Fibroblast of lung (primary cell): ENCODE results near the gene STXBP5. TPM values are rescaled to one million over a fixed set of nuclear protein-coding genes. Genes with fewer than 3 reads are reported as not detected.

Experiments used
- DNase-seq, 2 donors: peaks; one replicate each; pipeline versions ENCODE4 v3.0.0 to v3.0.0-alpha.2; 2010; ENCODE audit warnings: low read depth in 2 of 2
- H2AFZ ChIP-seq: 2 replicates; pipeline ENCODE4 v1.5.1; 2012; ENCODE audit warnings: low read length, control low read depth, inconsistent platforms
- H3K27ac ChIP-seq: 2 replicates; pipeline ENCODE4 v1.5.1; 2011; ENCODE audit warnings: low read length, control low read depth; ENCODE audit not compliant: insufficient read depth
- H3K27me3 ChIP-seq: 2 replicates; pipeline ENCODE4 v1.5.1; 2011; ENCODE audit warnings: mild to moderate bottlenecking, low read length; ENCODE audit not compliant: control insufficient read depth, insufficient read depth
- H3K36me3 ChIP-seq: 2 replicates; pipeline ENCODE4 v1.5.1; 2011; ENCODE audit warnings: low read length; ENCODE audit not compliant: control insufficient read depth, insufficient read depth
- H3K4me1 ChIP-seq: 2 replicates; pipeline ENCODE4 v1.5.1; 2011; ENCODE audit warnings: low read length; ENCODE audit not compliant: control insufficient read depth, insufficient read depth; ENCODE audit errors: extremely low read depth
- H3K4me2 ChIP-seq: 2 replicates; pipeline ENCODE4 v1.5.1; 2011; ENCODE audit warnings: low read length, control low read depth; ENCODE audit not compliant: insufficient read depth; ENCODE audit errors: extremely low read depth
- H3K4me3 ChIP-seq, 4 experiments: fragments of 200-600 bp in 1 of 4; sonication (generic) in 1 of 4; replicated peaks in 1 of 4; 2 replicates each; pipeline ENCODE4 v1.5.1; 2011 to 2016; ENCODE audit warnings: low read length in 4 of 4, low read depth in 3 of 4, mild to moderate bottlenecking in 3 of 4, control low read depth in 2 of 4, inconsistent platforms in 1 of 4, mixed read lengths in 1 of 4; ENCODE audit not compliant: insufficient read depth in 1 of 4; ENCODE audit errors: control extremely low read depth in 1 of 4
- H3K79me2 ChIP-seq: 2 replicates; pipeline ENCODE4 v1.5.1; 2012; ENCODE audit warnings: mild to moderate bottlenecking, low read length, inconsistent platforms; ENCODE audit not compliant: control insufficient read depth, insufficient read depth
- H3K9ac ChIP-seq: 2 replicates; pipeline ENCODE4 v1.5.1; 2011; ENCODE audit warnings: mild to moderate bottlenecking, low read length, control low read depth; ENCODE audit not compliant: insufficient read depth
- H3K9me3 ChIP-seq: 2 replicates; pipeline ENCODE4 v1.5.1; 2012; ENCODE audit warnings: low read depth, low read length; ENCODE audit not compliant: control insufficient read depth, insufficient read depth
- H4K20me1 ChIP-seq: 2 replicates; pipeline ENCODE4 v1.5.1; 2011; ENCODE audit warnings: low read length; ENCODE audit not compliant: control insufficient read depth, insufficient read depth; ENCODE audit errors: extremely low read depth
- EZH2 ChIP-seq: IDR thresholded peaks from 2 replicates; pipeline ENCODE4 v1.5.1; 2012; ENCODE audit warnings: low read length, control low read depth, mild to moderate bottlenecking; ENCODE audit errors: missing control alignments
- polyA plus RNA-seq, 2 donors: library from polyadenylated mRNA; depleted of rRNA in 1 of 2; stranded (reverse) in 1 of 2; unstranded in 1 of 2; fragments of >200 nt; gene quantifications; 2 replicates each; pipeline ENCODE4 v1.2.1, GENCODE V29; 2011 to 2012; ENCODE audit warnings: missing spikeins in 1 of 2
- total RNA-seq: library from RNA; depleted of rRNA; stranded (reverse); fragments of >200 nt; gene quantifications from 2 replicates; pipeline ENCODE4 v1.2.1, GENCODE V29; 2014
- TF ChIP-seq, protein P1 (sequence below), 2 donors: IDR thresholded peaks in 1 of 2; conservative IDR thresholded peaks in 1 of 2; 1 replicate in 1 of 2; 2 replicates in 1 of 2; pipeline ENCODE4 v1.5.1; 2011 to 2012; ENCODE audit warnings: low read length in 2 of 2, control low read depth in 1 of 2, inconsistent platforms in 1 of 2, low read depth in 1 of 2, mild to moderate bottlenecking in 1 of 2

STXBP5 gene
- total and polyA plus RNA-seq, 2 donors (not counting 1 experiment from before 2014, with no cell fraction given): 27.6 to 90.7 TPM

DNA sequence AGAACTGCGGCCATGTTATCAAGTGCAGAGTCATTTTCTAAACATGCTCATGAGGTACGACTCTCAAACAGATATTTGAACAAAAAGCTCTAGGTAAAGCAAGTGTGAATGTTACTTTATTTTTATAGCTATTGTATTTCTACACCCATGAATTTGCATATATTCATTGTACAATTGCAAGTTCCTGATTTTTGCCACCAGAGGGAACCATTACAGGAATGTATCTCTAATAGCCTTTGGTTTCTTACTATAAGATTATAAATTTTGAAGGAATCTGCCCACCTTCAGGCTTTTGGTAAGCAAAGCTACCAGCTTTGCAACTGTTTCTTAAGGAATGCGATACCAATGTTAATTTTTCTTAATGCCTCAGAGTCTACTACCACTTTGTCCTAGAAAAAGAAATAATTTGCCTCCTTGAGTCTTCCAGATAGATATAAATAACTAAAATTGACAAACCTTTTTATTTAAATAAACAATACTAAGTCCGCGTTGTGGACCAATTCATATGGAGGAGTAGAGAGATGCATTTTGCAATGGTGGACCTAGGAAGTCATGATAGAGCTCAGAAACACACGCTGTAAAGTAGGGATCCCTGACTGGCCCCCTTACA is 178.8 kb downstream of the STXBP5 start:
- Histone ChIP-seq H3K27ac (no peak overlapping the region), H4K20me1 (no peaks in the 10 kb centered on the region), H3K4me2 (no peak overlapping the region), H3K4me1 (no peaks in the 10 kb centered on the region), H3K9ac (no peak overlapping the region), H3K27me3 (no peaks in the 10 kb centered on the region), H3K79me2 (no peaks in the 10 kb centered on the region), H3K36me3 (peaks cover 3% of the 10 kb centered on the region), H3K4me3 (no peak overlapping the region), H3K9me3 (no peaks in the 10 kb centered on the region), H2AFZ (no peak overlapping the region)
- peak; percentile 51 to 59 for DNase-seq
- TF ChIP-seq, protein P1, sequence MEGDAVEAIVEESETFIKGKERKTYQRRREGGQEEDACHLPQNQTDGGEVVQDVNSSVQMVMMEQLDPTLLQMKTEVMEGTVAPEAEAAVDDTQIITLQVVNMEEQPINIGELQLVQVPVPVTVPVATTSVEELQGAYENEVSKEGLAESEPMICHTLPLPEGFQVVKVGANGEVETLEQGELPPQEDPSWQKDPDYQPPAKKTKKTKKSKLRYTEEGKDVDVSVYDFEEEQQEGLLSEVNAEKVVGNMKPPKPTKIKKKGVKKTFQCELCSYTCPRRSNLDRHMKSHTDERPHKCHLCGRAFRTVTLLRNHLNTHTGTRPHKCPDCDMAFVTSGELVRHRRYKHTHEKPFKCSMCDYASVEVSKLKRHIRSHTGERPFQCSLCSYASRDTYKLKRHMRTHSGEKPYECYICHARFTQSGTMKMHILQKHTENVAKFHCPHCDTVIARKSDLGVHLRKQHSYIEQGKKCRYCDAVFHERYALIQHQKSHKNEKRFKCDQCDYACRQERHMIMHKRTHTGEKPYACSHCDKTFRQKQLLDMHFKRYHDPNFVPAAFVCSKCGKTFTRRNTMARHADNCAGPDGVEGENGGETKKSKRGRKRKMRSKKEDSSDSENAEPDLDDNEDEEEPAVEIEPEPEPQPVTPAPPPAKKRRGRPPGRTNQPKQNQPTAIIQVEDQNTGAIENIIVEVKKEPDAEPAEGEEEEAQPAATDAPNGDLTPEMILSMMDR (conservative IDR thresholded peaks at IDR 0.05 in 1 of 2, IDR thresholded peaks at IDR 0.05 in 1 of 2; ENCODE audit: low read depth in 1 of 2, low read length in 2 of 2): peak in 1 of 2 donors; percentile 54
- TF ChIP-seq EZH2: no peak

GRCh38 chr6:147384029-147384428 is 179.8 kb downstream of the STXBP5 start:
- H3K27ac ChIP-seq: no peak overlapping the region
- no peak for TF ChIP-seq EZH2
- TF ChIP-seq, protein P1 (conservative IDR thresholded peaks at IDR 0.05 in 1 of 2, IDR thresholded peaks at IDR 0.05 in 1 of 2; ENCODE audit: low read depth in 1 of 2, low read length in 2 of 2): no peak
- peaks cover 3% of the 10 kb centered on the region for H3K36me3 ChIP-seq

DNA sequence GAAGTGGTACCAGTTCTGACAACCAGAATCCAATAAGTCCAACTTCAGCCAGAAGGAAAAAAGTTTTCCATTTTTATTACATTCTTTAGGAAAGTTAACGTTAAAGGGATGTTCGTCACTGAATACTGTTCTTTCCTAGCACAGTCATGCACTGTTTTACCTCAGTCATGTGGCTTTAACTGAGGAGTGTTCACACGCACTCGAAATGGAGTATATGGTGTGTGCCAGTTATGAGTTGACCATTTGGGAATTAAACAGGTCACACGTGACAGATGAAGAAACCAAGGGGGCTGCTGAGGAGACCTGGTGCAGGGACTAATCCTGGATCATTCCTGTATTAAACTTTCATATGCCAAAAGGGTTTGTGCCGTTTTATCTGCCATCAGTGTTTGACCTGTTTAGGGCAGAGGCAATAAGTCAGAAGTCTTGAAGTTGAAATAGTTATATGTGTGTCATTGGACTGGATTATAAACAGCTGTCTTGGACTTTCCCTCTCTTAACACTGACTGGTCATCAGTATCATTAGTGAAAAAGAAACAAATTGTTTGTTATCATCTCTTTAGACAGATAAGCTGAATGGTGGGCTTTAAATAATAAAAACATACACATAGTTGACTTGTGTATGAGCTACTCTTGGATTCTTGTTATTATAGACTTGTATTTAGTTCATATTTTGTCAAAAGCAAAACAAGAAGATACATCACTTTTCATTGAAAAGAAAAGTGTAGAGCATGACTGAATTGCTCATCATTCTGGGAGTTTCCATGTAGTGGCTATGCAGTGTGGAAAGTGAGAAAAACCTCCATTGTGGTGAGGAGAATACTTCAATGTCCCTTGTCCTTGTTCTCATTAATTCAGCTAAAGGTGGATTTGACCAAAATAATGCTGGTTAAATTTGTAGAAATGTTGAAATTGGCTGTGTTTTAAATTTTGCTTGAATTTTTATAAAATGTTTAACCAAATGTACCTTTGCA is 180.8 kb downstream of the STXBP5 start:
- no peak overlapping the region for H2AFZ ChIP-seq
- no peak overlapping the region for H3K4me3 ChIP-seq
- H3K36me3 ChIP-seq: peaks cover 3% of the 10 kb centered on the region
- TF ChIP-seq, protein P1 (conservative IDR thresholded peaks at IDR 0.05 in 1 of 2, IDR thresholded peaks at IDR 0.05 in 1 of 2; ENCODE audit: low read depth in 1 of 2, low read length in 2 of 2): no peak
- no peak for TF ChIP-seq EZH2
- no peak for DNase-seq
- H3K9ac ChIP-seq: no peak overlapping the region
- no peaks in the 10 kb centered on the region for H3K9me3 ChIP-seq
- H3K4me1 ChIP-seq: no peaks in the 10 kb centered on the region
- no peaks in the 10 kb centered on the region for H4K20me1 ChIP-seq
- H3K79me2 ChIP-seq: no peaks in the 10 kb centered on the region
- H3K4me2 ChIP-seq: no peak overlapping the region
- H3K27me3 ChIP-seq: no peaks in the 10 kb centered on the region
- no peak overlapping the region for H3K27ac ChIP-seq

More at GRCh38 chr6:147384029-147384428, 179.8 kb downstream of the STXBP5 start:
- no peak overlapping the region for H3K4me2 ChIP-seq
- no peaks in the 10 kb centered on the region for H3K27me3 ChIP-seq
- H3K4me1 ChIP-seq: no peaks in the 10 kb centered on the region
- no peaks in the 10 kb centered on the region for H3K9me3 ChIP-seq
- no peak overlapping the region for H3K4me3 ChIP-seq
- DNase-seq: no peak
- no peak overlapping the region for H2AFZ ChIP-seq
- no peaks in the 10 kb centered on the region for H4K20me1 ChIP-seq
- H3K79me2 ChIP-seq: no peaks in the 10 kb centered on the region
- no peak overlapping the region for H3K9ac ChIP-seq
